ENCODE data around the gene ARID1B.
A peak's percentile ranks its signal among the peaks of the same experiment; 100 is the strongest.

ARID1B gene

GRCh38 chr6:156830126-156830525 lies 52.9 kb downstream of the ARID1B start:
- ChIA-PET CTCF (interaction anchor here (0.6 kb wide), 1 partner anchor 264 kb away, joined by 3 read pairs; no protein-coding TSS in a partner anchor), POLR2A (no interaction called here)
- Histone ChIP-seq H3K4me1 (ENCODE audit: control insufficient read depth, insufficient read depth, low read length) (peaks cover 21% of the 10 kb centered on the region), H3K36me3 (ENCODE audit: control insufficient read depth in 2 of 2, insufficient read depth in 1 of 2, low read length in 2 of 2) (peaks cover 0 to 13% of the 10 kb centered on the region in 2 experiments; a peak in 1 of 3 replicates), H3K27ac (ENCODE audit: extremely low read depth, low read depth, low read length) (no peak overlapping the region), H3K4me3 (ENCODE audit: low read depth, low read length) (no peak overlapping the region), H3K9me3 (ENCODE audit: control insufficient read depth, insufficient read depth, low read depth, low read length) (no peaks in the 10 kb centered on the region)
- TF ChIP-seq ZNF561 (tag by site-specific recombination; IDR thresholded peaks at IDR 0.05; ENCODE audit: borderline replicate concordance) (no peak), EGR2 (tag by site-specific recombination; IDR thresholded peaks at IDR 0.05; ENCODE audit: low read depth) (no peak), ZBTB6 (tag by site-specific recombination; IDR thresholded peaks at IDR 0.05) (no peak), ZNF19 (tag by site-specific recombination; IDR thresholded peaks at IDR 0.05; ENCODE audit: low read depth) (no peak), ZNF513 (tag by site-specific recombination; IDR thresholded peaks at IDR 0.05) (no peak), ZNF341 (tag by site-specific recombination; IDR thresholded peaks at IDR 0.05; ENCODE audit: low read depth) (no peak)

- peaks cover 21% of the 10 kb centered on the region for H3K4me1 ChIP-seq (ENCODE audit: control insufficient read depth, insufficient read depth, low read length)
- ChIA-PET CTCF (interaction anchor here (0.6 kb wide), 2 partner anchors 12 to 1376 kb away, joined by 3 read pairs; no protein-coding TSS in a partner anchor), POLR2A (interaction anchor here (0.8 to 1.1 kb wide), 2 partner anchors 13 to 52 kb away, joined by 3 read pairs; no protein-coding TSS in a partner anchor)
- H3K4me3 ChIP-seq (ENCODE audit: low read depth, low read length): no peak overlapping the region
- peak overlapping the region; percentile 40 for H3K27ac ChIP-seq (ENCODE audit: extremely low read depth, low read depth, low read length)
- H3K9me3 ChIP-seq (ENCODE audit: control insufficient read depth, insufficient read depth, low read depth, low read length): no peaks in the 10 kb centered on the region
- peaks cover 0 to 19% of the 10 kb centered on the region in 2 experiments; a peak in 2 of 3 replicates for H3K36me3 ChIP-seq (ENCODE audit: control insufficient read depth in 2 of 2, insufficient read depth in 1 of 2, low read length in 2 of 2)
- TF ChIP-seq ZNF510 (tag by site-specific recombination; IDR thresholded peaks at IDR 0.05; ENCODE audit: insufficient replicate concordance) (no peak), ZNF514 (tag by site-specific recombination; IDR thresholded peaks at IDR 0.05) (no peak), ZBTB17 (tag by site-specific recombination; IDR thresholded peaks at IDR 0.05) (peak; percentile 16; the same call in 1 of the 2 replicates), SCRT2 (tag by site-specific recombination; IDR thresholded peaks at IDR 0.05) (no peak), ZNF558 (tag by site-specific recombination; IDR thresholded peaks at IDR 0.05) (0 out of 2 replicates have a peak, but pooled peaks have one; percentile 22), ZNF366 (tag by site-specific recombination; conservative IDR thresholded peaks at IDR 0.05) (peak; percentile 36; the same call in 1 of the 2 replicates), ZNF169 (tag by site-specific recombination; IDR thresholded peaks at IDR 0.05) (no peak), ZNF777 (tag by site-specific recombination; IDR thresholded peaks at IDR 0.05; ENCODE audit: borderline replicate concordance) (no peak), ZSCAN18 (tag by site-specific recombination; IDR thresholded peaks at IDR 0.05) (no peak), ZIC2 (tag by site-specific recombination; IDR thresholded peaks at IDR 0.05) (peak; percentile 40; the same call in 1 of the 2 replicates), MYNN (tag by site-specific recombination; IDR thresholded peaks at IDR 0.05; ENCODE audit: borderline replicate concordance) (no peak), ZNF221 (tag by site-specific recombination; IDR thresholded peaks at IDR 0.05; ENCODE audit: borderline replicate concordance) (no peak), ZNF600 (tag by site-specific recombination; IDR thresholded peaks at IDR 0.05) (0 out of 2 replicates have a peak, but pooled peaks have one; percentile 12), ZBTB8A (tag by site-specific recombination; IDR thresholded peaks at IDR 0.05) (0 out of 2 replicates have a peak, but pooled peaks have one; percentile 22), KLF17 (tag by site-specific recombination; IDR thresholded peaks at IDR 0.05) (no peak), ZNF121 (tag by site-specific recombination; IDR thresholded peaks at IDR 0.05) (no peak), ZBTB48 (tag by site-specific recombination; IDR thresholded peaks at IDR 0.05) (no peak), ZNF449 (tag by site-specific recombination; IDR thresholded peaks at IDR 0.05) (no peak), CTCF (tag by site-specific recombination; IDR thresholded peaks at IDR 0.05) (no peak), EGR2 (tag by site-specific recombination; IDR thresholded peaks at IDR 0.05; ENCODE audit: low read depth) (no peak), ZNF610 (tag by site-specific recombination; IDR thresholded peaks at IDR 0.05; ENCODE audit: borderline replicate concordance) (no peak)
Observed at GRCh38 chr6:156832231-156832647, 55.1 kb downstream of the ARID1B start.

Data from HEK293 (cell line).